PC-3 (cell line): Measurements from ENCODE around the gene MUC6. TPM values are rescaled to one million over a fixed set of nuclear protein-coding genes. Genes with fewer than 3 reads are reported as not detected.

ENCODE experiments used
- ATAC-seq: fragments of 200-7000 bp; cut with Tn5 transposase; 2 replicates; pipeline ENCODE4 v1.9.1; 2020; ENCODE audit warnings: mild to moderate bottlenecking, moderate library complexity
- BruUV-seq: library from RNA; stranded (reverse); fragments of 400-500 nt; replicated peaks from 2 replicates; lab custom pipeline; 2021; lab: Mats Ljungman, UMichigan
- CTCF ChIA-PET: fragments of 300-600 bp; sonication (Branson Sonifier 250); formaldehyde crosslinking; loops from one replicate; lab custom pipeline; 2022; ENCODE audit warnings: antibody characterized with exemption; lab: Charles Lee
- POLR2A ChIA-PET: fragments of 300-600 bp; sonication (Branson Sonifier 250); formaldehyde crosslinking; loops from one replicate; lab custom pipeline; 2022; ENCODE audit warnings: antibody characterized with exemption; ENCODE audit not compliant: unreplicated experiment; lab: Charles Lee
- DNase-seq: peaks from one replicate; pipeline ENCODE4 v3.0.0-alpha.2; 2015
- H2AFZ ChIP-seq: fragments of 300-600 bp; sonication (generic); 2 replicates; pipeline ENCODE4 v1.6.0; 2016; ENCODE audit warnings: antibody characterized with exemption, low read length
- H3F3A ChIP-seq: fragments of 300-600 bp; sonication (generic); one replicate; pipeline ENCODE4 v1.6.0; 2017; ENCODE audit warnings: antibody characterized with exemption, low read length, control low read depth, mild to moderate bottlenecking; ENCODE audit not compliant: unreplicated experiment
- H3K27ac ChIP-seq: fragments of 300-600 bp; sonication (generic); 2 replicates; pipeline ENCODE4 v1.5.1; 2016; ENCODE audit warnings: mild to moderate bottlenecking, low read length
- H3K27me3 ChIP-seq: fragments of 300-600 bp; sonication (generic); 2 replicates; pipeline ENCODE4 v1.6.1; 2016; ENCODE audit warnings: low read length, mixed read lengths
- H3K36me3 ChIP-seq: fragments of 300-600 bp; sonication (generic); 2 replicates; pipeline ENCODE4 v1.6.1; 2016; ENCODE audit warnings: low read depth, mixed run types, low read length, mixed read lengths
- H3K4me1 ChIP-seq: fragments of 300-600 bp; sonication (generic); 2 replicates; pipeline ENCODE4 v1.5.1; 2016; ENCODE audit warnings: low read length; ENCODE audit not compliant: insufficient read depth
- H3K4me2 ChIP-seq: fragments of 300-600 bp; sonication (generic); 2 replicates; pipeline ENCODE4 v1.6.0; 2016; ENCODE audit warnings: low read length
- H3K4me3 ChIP-seq: fragments of 300-600 bp; sonication (generic); 2 replicates; pipeline ENCODE4 v1.5.1; 2016; ENCODE audit warnings: mild to moderate bottlenecking, low read length, mixed read lengths
- H3K79me2 ChIP-seq: fragments of 300-600 bp; sonication (generic); 2 replicates; pipeline ENCODE4 v1.6.1; 2017; ENCODE audit warnings: low read length, mixed read lengths
- H3K9ac ChIP-seq: fragments of 300-600 bp; sonication (generic); 2 replicates; pipeline ENCODE4 v1.6.0; 2016; ENCODE audit warnings: mild to moderate bottlenecking, low read length
- H3K9me2 ChIP-seq: fragments of 300-600 bp; sonication (generic); replicated peaks from 2 replicates; pipeline ENCODE4 v1.6.1; 2016; ENCODE audit warnings: mixed run types, low read length, mixed read lengths
- H3K9me3 ChIP-seq: fragments of 300-600 bp; sonication (generic); 2 replicates; pipeline ENCODE4 v1.6.1; 2016; ENCODE audit warnings: low read length, mixed read lengths
- H4K20me1 ChIP-seq: fragments of 300-600 bp; sonication (generic); 2 replicates; pipeline ENCODE4 v1.6.1; 2016; ENCODE audit warnings: low read length, mixed read lengths
- EZH2 ChIP-seq: fragments of 300-600 bp; sonication (generic); IDR thresholded peaks from one replicate; pipeline ENCODE4 v1.6.1; 2017; ENCODE audit warnings: antibody characterized with exemption, mild to moderate bottlenecking, low read length; ENCODE audit not compliant: unreplicated experiment
- EZH2phosphoT487 ChIP-seq: fragments of 300-600 bp; sonication (generic); IDR thresholded peaks from 2 replicates; pipeline ENCODE4 v1.6.1; 2018; ENCODE audit warnings: mild to moderate bottlenecking, antibody characterized with exemption, low read length, borderline replicate concordance
- intact Hi-C: fragments of 100-400 bp; cut with micrococcal nuclease; formaldehyde crosslinking; loops from 2 replicates; pipeline ENCODE4 v1.9.0; 2023
- total RNA-seq: library from RNA; depleted of rRNA; stranded (reverse); fragments of >200 nt; gene quantifications from 2 replicates; pipeline ENCODE4 v1.2.3, GENCODE V29; 2014
- TF ChIP-seq, protein P1 (sequence below): fragments of 300-600 bp; sonication (generic); conservative IDR thresholded peaks from 2 replicates; pipeline ENCODE4 v1.5.1; 2017; ENCODE audit warnings: antibody characterized with exemption, low read depth, mild to moderate bottlenecking, low read length

Gene MUC6
- total RNA-seq, 1 experiment from 2014 or later = 0.18 TPM

DNA sequence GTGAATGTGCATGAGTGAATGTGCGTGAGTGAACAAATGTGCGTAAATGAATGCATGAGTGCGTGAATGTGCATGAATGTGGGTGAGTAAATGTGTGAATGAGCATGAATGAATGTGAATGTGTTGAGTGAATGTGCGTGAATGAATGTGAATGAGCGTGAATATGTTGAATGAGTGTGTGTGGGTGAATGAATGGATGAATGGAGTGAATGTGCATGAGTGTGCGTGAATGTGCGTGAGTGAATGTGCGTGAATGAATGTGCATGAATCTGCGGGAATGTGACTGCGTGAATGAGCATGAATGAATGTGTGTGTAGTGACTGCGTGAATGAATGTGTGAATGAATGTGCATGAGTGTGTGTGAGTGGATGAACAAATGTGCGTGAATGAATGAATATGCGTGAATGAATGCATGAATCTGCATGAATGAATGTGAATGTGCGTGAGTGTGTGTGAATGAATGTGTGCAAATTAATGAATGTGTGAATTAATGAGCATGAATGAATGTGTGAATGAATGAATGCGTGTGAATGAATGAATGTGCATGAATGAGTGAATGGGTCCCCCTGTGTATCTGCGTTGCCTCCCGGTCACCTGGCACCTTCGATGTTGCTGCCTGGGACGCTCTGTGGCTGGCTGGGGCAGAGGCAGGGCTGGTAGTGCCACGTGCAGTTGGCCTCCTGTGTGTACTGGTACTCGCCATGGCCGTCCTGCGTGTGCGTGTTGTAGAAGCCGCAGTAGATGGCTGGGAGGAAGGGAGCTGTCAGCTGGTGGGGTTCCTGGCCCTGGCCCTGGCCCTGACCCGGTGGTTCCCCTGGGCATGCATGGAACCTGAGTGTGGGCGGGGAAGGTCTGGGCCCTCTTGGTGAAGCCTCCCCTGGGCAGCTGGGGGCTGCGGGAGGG is 13.4 kb downstream of the MUC6 start:
- no peaks in the 10 kb centered on the region for H4K20me1 ChIP-seq
- H2AFZ ChIP-seq = no peak overlapping the region
- no TSS peak for BruUV-seq
- POLR2A ChIA-PET = no interaction called here
- no peaks in the 10 kb centered on the region for H3K36me3 ChIP-seq
- ATAC-seq (no peak), DNase-seq (no peak)
- H3K79me2 ChIP-seq = no peaks in the 10 kb centered on the region
- no peaks in the 10 kb centered on the region for H3K27me3 ChIP-seq
- CTCF ChIA-PET = no interaction called here
- intact Hi-C loops = no loop called here
- no peak overlapping the region for H3K4me3 ChIP-seq
- no peak overlapping the region for H3K4me2 ChIP-seq
- H3K9me2 ChIP-seq = no peaks in the 10 kb centered on the region
- H3K9ac ChIP-seq = no peak overlapping the region
- no peaks in the 10 kb centered on the region for H3F3A ChIP-seq
- no peak for TF ChIP-seq EZH2
- TF ChIP-seq EZH2phosphoT487 = no peak
- TF ChIP-seq, protein P1, sequence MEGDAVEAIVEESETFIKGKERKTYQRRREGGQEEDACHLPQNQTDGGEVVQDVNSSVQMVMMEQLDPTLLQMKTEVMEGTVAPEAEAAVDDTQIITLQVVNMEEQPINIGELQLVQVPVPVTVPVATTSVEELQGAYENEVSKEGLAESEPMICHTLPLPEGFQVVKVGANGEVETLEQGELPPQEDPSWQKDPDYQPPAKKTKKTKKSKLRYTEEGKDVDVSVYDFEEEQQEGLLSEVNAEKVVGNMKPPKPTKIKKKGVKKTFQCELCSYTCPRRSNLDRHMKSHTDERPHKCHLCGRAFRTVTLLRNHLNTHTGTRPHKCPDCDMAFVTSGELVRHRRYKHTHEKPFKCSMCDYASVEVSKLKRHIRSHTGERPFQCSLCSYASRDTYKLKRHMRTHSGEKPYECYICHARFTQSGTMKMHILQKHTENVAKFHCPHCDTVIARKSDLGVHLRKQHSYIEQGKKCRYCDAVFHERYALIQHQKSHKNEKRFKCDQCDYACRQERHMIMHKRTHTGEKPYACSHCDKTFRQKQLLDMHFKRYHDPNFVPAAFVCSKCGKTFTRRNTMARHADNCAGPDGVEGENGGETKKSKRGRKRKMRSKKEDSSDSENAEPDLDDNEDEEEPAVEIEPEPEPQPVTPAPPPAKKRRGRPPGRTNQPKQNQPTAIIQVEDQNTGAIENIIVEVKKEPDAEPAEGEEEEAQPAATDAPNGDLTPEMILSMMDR = no peak
- no peaks in the 10 kb centered on the region for H3K9me3 ChIP-seq
- no peaks in the 10 kb centered on the region for H3K4me1 ChIP-seq
- no peak overlapping the region for H3K27ac ChIP-seq

DNA sequence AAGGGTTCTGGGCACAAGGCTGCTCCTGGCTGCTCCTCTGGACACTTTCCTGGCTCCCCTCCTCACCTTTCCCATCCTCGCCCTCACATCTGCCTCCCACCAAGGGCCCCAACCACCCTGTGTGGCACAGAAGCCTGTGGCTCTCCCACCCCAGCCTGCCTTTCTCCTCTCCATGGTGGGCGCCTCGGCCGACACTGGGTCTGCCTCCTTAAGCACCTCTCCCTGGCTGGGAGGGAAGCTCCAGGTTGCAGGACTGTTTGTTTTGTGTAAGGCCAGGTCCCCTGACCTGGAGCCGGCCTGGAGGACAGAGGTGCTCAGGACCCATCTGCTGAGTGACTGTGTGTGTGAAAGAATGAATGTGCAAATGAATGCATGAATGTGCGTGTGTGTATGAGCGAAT is 14.1 kb downstream of the MUC6 start:
- TF ChIP-seq, protein P1 = no peak
- no peak for TF ChIP-seq EZH2
- TF ChIP-seq EZH2phosphoT487 = no peak
- POLR2A ChIA-PET = no interaction called here
- no peaks in the 10 kb centered on the region for H3K79me2 ChIP-seq
- H3K9ac ChIP-seq = no peak overlapping the region
- H4K20me1 ChIP-seq = no peaks in the 10 kb centered on the region
- H3K9me3 ChIP-seq = no peaks in the 10 kb centered on the region
- H3K27me3 ChIP-seq = no peaks in the 10 kb centered on the region
- H2AFZ ChIP-seq = no peak overlapping the region
- H3F3A ChIP-seq = no peaks in the 10 kb centered on the region
- H3K36me3 ChIP-seq = 0 out of 2 replicates have a peak, but pooled peaks cover under 1% of the 10 kb centered on the region
- no peak overlapping the region for H3K27ac ChIP-seq
- DNase-seq (no peak), ATAC-seq (no peak)
- H3K4me3 ChIP-seq = no peak overlapping the region
- intact Hi-C loops = no loop called here
- H3K9me2 ChIP-seq = no peaks in the 10 kb centered on the region
- H3K4me1 ChIP-seq = no peaks in the 10 kb centered on the region
- H3K4me2 ChIP-seq = no peak overlapping the region
- BruUV-seq = no TSS peak
- CTCF ChIA-PET = no interaction called here
